T-helper 1 cell treated with Interleukin-12 subunit alpha and Interleukin-12 subunit beta and Interleukin-4 antibody, amounts not matched to agents 30 ng/mL and 1 ng/mL, for 36 hours (primary cell): ENCODE data around the gene STOM. TPM values are rescaled to one million over a fixed set of nuclear protein-coding genes. Genes with fewer than 3 reads are reported as not detected.

Experiments
- intact Hi-C: fragments of 100-400 bp; cut with micrococcal nuclease; formaldehyde crosslinking; loops from one replicate; pipeline ENCODE4 v1.15.1; 2024
- total RNA-seq: library from RNA; stranded (reverse); gene quantifications from 2 replicates; pipeline ENCODE4 v1.2.3, GENCODE V29; 2022

The STOM gene
- total RNA-seq, 1 donor from 2014 or later = 109 TPM

DNA sequence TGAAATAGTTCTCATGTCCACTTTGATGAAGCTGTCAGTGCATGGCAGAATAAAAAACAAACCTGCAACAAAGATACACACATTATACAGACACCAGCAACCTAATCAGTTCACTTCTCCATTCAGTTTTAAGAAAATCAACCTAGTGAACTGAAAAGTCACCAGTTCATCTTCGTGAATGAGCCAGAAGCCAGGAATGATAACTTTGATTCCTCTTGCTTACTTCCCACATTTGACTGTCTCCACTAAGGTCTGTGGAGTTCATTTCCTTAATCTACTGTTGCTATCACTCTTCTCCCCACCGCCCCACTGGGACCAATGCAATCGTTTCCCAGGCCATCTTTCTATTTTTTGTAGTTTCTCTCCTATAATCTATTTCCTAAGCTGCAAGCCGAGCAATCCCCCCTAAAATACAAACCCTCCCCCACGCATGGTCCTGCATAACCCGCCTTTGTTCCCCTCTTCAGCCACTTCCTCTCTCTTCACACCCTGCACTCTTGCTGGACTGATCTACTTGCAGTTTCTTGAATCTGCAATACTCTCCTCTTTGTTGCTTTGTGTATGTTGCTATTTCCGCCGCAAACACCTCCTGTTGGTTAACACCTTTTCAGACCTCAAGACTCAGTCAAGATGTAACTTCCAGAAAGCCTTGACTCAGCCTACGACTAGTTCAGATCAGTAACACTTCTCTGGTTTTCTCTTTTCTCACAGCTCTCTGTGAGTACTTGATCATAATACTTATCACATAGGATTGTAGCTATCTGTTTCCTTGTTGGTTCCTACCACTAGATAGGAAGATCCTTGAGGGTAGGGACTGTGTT is 16.6 kb downstream of the STOM start:
- intact Hi-C loops = loop anchor here (1.0 to 10.0 kb wide), 10 partner anchors 8 to 1986 kb away; partner anchors contain the start of genes MEGF9 and PDCL

DNA sequence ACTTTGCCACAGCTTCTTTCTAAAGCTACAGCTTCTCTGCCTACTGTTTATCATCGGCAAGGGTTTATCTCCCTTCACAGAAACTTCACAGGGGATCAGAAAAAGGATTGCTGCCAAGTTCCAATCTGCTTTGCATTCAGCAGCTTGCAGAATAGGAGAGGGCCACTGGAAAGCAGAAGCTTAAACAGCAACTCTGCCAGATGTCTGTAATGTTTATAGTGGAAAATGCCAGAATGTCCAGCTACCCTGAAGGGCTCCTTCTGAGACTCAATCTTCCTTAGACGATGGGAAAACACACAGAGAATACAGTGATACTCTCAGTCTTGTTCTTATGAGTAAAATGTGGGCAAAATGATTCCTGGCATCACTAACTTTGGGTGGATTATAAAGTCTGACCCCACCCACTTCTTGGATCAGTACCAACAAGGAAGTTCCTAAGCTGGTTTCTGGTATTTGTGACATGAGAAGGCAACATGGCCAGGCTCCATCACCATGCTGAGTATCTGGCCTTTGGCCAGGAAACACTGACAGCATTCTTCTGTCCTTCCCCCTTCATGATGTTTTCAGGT is 19.0 kb downstream of the STOM start:
- intact Hi-C loops = loop anchor here (5.0 to 10.0 kb wide), 4 partner anchors 229 to 1474 kb away; partner anchors contain the start of genes MEGF9 and PDCL

DNA sequence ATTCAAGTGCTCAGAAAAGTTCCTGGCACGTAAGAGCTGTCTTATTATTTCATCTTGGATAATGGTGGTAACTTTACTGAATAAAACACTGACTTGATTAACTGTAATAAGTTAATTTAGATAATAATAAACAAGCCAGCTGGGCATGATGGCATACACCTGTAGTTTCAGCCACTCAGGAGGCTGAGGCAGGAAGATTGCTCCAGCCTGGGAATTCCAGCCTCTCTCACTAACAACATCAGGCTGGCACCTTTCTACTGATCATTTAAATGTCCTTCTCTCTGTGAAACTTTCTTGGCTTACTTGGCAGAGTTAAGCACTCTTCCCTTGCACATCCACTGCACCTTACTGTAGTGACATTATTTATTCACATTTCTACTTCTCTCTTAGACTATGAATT is 20.0 kb downstream of the STOM start:
- intact Hi-C loops = loop anchor here (5.0 to 10.0 kb wide), 4 partner anchors 228 to 1475 kb away; partner anchors contain the start of genes MEGF9 and PDCL

DNA sequence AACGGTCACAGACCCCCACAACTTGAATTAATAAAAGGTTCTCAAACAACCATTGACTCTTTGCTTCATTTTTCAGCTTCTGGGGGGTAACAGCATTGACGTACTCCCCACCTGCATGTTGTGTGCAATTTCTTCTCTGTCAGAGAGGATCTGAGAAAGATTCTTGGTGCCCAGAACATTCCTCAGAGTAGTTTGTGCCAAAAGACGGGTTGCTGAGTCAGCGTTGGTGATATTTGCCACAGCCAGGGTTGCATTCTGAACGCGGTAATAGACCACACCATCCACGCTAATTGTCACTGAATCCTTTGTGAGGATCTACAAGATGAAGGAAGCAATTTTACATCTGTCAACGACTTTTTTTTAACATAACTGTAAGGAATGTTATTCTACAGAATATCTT is 21.0 kb downstream of the STOM start:
- intact Hi-C loops = no loop called here

DNA sequence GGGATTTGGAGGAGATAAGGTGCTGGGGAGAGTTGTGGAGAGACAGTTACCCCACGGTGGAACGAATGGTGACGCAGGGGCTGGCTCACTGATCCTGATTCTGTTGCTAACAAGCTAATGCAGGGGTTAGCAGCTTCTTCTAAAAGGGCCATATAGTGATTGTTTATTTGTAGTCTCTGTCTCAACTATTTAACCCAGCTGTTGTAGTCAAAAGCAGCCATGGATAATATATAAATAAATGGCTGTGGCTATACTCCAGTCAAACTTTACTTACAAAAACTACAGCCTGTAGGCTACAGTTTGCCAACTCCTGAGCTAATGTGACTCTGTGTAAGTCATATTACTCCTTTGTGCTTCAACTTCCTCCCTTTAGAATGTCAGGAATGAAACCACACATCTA is 21.8 kb downstream of the STOM start:
- intact Hi-C loops = no loop called here

DNA sequence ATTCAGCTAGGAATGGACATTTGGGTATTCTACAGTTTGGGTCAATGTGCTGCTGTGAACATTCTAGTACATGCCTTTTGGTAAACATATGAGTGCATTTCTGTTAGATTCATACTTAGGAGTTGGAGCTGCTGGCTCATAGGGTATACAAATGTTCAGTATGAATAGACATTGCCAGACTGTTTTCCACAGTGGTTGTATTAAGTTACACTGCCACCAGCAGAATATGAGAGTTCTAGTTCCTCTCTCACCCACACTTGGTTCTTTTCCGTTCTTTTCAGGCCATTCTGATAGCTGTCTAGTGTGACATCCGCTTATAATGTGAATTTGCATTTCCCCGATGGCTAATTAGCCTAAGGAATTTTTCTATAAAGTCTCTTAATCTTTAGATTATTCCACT is 25.0 kb downstream of the STOM start:
- intact Hi-C loops = no loop called here

DNA sequence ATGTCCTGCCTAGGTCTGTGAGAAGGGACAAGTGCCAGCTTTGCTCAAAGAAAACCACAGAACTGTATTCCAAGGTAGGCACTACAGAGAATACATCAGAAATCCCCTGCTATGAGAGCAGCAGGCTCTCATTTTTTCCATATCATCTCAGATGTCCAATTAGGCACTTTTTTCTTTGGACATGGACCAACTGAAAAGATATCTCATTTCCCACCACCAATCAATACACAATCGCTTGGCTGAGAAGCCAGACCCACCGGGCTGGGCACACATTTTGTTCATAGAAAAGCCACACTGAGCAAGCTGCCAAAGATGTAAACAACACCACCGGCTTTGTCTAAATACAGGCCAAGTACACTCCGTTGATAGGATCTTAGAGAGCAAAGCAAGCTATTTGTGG is 25.9 kb downstream of the STOM start:
- intact Hi-C loops = loop anchor here (5.0 kb wide), 1 partner anchor 33 kb away; no protein-coding TSS in a partner anchor

DNA sequence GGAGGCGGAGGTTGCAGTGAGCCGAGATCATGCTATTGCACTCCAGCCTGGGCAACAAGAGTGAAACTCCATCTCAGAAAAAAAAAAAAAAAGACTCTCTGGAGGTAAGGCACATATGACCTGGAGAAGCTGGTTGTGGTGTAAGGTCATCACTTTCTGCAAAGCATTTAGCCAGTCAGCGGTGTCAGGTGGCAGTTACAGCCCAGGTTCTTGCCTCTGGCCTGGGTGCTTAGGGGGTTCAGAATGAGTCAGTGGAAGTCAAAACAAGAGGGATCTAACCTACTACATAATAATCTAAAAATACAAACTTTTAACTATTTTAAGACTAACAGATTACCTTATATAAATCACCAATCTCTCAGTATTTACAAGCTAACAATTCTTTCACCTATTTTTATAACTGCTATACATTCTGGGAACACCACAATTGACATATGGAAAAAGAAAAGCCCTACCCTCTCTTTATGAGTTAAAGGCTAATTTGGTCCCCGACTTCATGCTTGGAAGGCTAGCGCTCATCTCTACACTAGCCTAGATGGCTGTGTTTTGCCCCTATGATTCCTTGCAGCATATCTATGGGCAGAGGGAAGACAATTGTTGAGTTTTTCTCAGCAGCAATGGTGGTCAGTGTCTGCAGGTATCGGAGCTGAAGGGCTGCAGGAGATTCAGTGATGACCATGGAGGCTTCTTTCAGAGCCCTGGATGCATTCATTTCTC is 29.2 kb downstream of the STOM start:
- intact Hi-C loops = loop anchor here (5.0 kb wide), 1 partner anchor 36 kb away; no protein-coding TSS in a partner anchor

DNA sequence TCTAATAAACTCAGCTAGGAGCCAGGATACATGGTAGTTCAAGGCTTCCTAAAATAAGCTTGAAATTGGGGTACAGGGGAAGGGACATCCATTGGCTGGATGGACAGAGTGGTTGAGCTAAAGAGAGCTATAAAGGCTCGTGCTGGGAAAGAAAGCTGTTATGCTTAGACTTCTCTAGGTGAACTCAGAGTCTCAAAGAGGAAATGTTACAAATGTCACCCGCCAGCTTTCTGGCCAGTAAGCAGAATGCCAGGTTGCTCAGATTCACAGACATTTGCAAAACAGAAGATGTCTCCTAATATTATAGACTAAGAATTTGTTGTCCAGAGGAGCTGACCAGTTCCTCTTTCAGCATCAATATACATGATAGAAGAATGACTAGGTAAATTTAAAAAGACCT is 30.6 kb downstream of the STOM start:
- intact Hi-C loops = no loop called here

DNA sequence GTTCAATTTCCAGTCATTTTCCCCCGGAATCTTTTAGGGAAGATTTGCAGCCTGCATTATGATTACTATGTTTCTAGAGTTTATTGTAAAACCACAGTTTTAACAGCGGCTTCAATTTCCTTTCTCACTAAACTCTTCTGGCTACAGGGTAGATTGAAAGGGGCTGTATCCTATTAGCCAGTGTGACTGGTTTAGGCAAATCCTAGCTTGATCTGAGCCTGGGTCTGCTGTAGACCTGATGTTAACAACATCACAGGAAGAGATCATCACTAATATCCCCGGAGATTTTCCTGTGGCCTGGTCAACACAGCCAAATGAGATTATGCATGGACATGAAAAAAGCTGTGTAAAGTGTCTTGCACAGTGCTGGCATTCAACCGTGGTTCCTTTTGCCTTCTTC is 33.4 kb downstream of the STOM start:
- intact Hi-C loops = no loop called here

DNA sequence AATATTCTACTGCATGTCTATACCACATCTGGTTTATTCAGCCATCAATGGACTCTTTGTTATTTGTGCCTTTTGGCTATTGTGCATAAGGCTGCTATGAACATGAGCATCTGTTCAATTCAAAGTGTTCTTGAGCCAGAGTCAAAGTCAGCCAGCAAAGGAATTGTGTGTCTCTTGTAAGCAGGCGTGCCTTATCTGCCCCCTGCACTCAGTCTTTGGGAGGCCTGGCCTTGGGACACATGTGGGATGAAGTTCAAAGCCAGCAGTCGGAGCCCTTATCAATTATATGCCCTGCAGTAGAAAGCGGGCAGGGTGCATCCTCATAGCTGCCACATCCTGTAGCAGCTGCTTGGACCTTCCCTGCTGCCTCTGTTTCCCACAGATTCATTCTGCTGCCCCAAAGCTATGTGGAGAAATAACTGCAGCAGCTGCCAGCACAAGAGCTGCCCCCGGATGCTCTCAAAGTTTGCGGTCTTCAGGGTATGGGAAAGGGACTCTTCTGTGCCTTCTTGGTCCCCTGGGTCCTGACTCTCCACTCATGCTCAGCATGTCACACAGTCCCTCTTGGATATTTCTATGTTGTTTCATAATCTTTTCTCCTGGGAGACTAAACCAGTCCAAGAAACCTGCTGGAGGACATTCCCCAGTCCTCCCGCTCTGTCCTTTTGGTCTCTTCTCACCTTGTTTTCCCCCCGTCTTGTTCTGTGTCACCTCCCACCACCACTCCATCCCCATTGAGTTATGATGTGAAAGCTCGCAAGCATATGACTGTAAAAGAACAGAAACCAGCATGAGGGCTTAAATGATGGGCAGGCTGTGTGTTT is 35.9 kb downstream of the STOM start:
- intact Hi-C loops = no loop called here

DNA sequence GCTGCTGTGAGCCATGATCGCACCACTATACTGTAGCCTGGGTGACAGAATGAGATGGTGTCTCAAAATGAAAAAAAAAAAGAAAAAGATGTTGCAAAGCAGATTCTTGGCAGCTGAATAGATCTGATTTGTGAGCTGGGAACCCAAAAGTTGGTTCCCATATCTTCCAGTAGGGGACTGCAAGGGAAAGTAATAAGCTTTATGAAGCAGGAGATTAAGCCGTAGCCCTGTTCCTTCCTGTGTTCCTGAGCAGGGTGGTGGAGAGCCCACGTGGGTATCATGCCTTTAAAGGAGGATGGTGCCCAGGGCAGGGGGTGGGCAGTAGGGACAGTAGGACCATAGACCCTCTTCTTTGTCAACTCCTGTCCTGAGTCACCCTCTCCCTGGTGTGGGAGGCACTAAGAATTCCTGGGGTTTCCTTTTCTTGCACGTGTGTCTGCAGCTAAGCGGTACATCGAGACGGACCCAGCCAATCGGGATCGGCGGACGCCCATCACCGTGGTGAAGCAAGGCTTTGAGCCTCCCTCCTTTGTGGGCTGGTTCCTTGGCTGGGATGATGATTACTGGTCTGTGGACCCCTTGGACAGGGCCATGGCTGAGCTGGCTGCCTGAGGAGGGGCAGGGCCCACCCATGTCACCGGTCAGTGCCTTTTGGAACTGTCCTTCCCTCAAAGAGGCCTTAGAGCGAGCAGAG is 37.9 kb downstream of the STOM start:
- intact Hi-C loops = no loop called here

DNA sequence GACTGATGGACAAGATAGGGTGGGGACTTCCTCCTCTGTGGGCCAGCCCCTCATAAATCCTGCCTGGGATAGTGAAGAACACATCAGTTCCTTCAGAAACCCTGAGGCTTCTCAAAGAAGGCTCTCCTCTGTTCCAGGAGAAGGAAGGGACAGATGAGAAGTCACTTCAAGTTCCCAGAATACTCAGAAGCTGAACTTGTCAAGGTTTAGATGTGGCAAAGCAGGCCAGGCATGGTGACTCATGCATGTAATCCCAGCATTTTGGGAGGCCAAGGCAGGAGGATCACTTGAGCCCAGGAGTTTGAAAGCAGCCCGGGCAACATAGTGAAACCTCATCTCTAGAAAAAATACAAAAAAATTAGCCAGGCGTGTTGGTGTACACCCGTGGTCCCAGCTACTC is 38.5 kb downstream of the STOM start:
- intact Hi-C loops = no loop called here

DNA sequence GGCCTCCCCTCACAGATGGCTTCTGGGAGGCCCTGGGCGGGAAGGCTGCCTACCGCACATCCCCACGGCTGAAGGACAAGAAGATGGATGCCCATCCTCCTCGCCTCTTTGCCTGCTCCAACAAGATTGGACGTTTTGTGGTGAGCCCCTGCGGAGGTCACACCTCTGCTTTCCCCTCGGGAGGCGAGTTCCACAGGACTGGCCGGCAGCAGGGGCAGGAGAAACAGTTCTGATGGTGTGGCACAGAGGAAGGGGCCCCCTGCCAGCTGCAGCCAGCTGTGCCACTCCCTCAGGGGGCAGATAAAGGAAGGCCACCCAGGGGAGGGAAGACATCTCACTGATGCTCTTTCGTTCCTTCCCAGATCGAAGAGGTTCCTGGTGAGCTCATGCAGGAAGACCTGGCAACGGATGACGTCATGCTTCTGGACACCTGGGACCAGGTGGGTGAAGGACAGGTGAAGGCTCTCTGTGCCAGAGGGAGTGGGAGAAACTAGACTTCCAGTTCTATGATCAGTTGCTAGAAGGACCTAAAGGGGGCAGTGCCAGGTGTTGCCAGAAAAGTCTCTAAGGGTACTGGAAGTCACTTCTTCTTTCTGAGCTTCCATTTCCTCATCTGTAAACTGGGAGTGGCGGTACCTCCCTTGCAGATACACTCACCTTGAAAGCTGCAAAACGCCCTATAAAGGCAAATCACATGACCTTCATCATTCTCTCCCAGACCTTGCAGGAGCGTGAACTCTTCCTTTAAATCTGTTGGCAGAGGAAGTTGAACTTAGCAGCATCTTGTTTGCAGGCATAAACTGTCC is 41.0 kb downstream of the STOM start:
- intact Hi-C loops = no loop called here

DNA sequence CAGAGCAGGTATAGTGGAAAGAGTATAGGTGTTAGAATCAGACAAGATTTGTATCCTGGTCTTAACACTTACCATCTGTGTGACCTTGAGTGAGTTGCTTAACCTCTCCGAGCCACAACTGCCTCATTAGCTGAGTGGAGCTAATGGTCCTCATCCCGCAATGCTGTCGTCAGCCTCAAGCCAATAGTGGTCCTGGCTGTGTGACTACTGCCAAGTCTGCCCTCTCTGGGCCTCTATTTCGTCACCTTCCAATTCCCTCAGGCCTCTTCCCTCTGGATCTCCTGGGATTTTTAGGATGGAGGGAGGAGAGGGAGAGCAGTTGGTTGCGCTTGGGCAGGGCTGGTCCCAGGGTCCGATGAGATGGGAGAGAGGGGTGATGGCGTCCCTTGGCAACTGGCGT is 41.6 kb downstream of the STOM start:
- intact Hi-C loops = no loop called here

DNA sequence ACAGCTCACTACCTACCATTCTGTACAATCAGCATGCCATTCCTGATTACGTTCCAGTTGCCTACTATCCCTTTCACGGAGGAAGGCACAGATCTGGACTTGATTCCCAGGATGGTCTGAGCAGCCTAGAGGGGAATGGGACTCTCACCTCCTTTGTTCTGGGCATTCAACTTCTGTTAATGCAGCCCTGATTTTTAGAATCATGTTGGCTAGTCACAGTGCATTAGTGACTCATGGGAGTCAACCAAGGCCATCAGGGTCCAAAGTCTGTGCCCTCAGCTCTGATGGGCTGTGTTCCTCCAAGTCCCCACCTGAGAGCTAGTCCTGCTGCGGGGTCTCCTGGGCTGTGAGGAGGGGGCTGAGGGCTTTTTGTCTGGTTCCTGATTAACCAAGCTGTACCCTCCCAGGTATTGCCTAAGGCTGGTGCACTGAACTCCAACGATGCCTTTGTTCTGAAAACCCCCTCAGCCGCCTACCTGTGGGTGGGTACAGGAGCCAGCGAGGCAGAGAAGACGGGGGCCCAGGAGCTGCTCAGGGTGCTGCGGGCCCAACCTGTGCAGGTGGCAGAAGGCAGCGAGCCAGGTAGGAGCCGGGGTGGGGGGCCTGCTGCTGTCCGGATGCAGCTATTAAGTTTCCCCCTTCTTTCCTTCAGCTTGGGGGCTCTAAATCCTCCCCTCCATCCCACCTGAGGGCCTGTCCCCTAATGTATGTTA is 43.0 kb downstream of the STOM start:
- intact Hi-C loops = no loop called here

DNA sequence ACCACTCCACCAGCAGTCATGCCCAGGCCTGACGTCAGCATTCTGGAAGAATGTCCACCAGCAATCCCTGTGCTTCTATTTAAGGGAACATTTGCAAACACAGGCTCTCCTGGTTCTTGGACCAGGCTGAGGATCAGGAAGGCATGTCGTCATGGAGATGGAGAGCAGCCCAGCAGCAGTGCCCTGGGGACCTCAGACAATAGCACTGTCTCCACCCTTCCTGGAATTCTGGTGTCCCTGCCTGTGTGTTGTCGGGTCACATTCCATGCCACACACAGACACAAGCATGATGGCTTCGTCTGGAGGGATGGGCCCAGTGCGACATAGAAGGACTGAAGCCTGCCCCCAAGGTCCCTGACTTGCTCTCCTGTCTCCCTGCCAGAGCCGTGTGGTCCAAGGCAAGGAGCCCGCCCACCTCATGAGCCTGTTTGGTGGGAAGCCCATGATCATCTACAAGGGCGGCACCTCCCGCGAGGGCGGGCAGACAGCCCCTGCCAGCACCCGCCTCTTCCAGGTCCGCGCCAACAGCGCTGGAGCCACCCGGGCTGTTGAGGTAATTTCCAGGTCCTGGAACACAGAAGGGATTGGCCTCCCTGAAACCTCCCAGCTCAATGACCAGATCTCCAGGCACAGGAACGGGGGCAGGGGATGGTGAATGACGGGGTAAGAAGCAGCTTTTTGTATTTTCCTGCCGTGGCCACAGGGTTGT is 43.8 kb downstream of the STOM start:
- intact Hi-C loops = no loop called here

DNA sequence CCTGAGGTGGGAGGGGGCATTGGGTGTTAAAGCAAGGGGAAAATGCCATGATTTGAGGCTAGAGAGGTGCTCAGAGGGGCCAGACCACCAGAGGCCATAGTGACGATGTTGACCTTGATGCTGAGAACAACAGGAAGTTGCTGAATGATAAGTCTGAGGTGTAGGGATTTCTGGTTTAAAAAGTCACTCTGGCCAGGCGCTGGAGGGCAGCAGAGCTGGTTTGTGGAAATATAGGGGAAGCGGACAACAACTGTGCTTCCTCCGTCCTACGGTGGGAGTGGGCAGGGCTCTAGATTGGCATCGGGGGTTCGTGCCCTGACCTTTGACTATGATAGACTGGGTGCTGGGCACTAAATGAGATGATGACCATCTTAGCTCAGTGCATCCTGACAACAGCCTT is 44.7 kb downstream of the STOM start:
- intact Hi-C loops = no loop called here

DNA sequence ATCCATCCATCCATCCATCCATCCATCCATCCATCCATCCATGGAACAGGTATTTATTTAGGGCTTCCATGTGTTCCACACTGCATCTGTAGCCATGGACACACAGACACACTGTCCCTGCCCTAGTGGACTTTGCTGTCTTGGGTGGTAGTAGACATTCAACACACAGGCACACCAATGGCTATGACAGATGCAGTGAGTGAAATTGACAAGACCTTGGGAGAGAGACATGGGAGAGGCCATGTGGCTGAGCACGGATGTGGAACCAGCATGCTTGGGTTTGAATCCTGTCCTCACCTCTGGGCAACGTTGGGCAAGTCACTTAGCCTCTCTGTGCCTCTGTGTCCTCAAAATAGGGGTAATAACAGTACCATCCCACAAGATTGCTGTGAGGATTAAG is 45.3 kb downstream of the STOM start:
- intact Hi-C loops = no loop called here
